Measurements from ENCODE around the gene GABARAPL1. TPM values are rescaled to one million over a fixed set of nuclear protein-coding genes. Genes with fewer than 3 reads are reported as not detected.

GABARAPL1 gene
- total and polyA plus RNA-seq, 10 of the 15 experiments (the other 5 are each of a cell fraction or from before 2014, with no cell fraction given): 0.42 to 3.7 (median 1.4) TPM

GRCh38 chr12:10179776-10180181 lies 32.9 kb upstream of the GABARAPL1 start:
- H3K27ac ChIP-seq (ENCODE audit: control insufficient read depth, insufficient read depth): no peak overlapping the region
- no peaks in the 10 kb centered on the region for H3K9me3 ChIP-seq (replicated peaks; ENCODE audit: control insufficient read depth, insufficient read depth, low read length)
- DNase-seq (ENCODE audit: low read depth, low spot score) (no peak), FAIRE-seq (no peak), ATAC-seq (no peak)
- H2AFZ ChIP-seq (ENCODE audit: control insufficient read depth, low read depth, low read length): no peak overlapping the region
- H3K36me3 ChIP-seq (ENCODE audit: control insufficient read depth in 2 of 2, insufficient read depth in 2 of 2, low read length in 1 of 2): no peaks in the 10 kb centered on the region
- no peak overlapping the region for H3K4me3 ChIP-seq
- peaks cover 0 to 2% of the 10 kb centered on the region in 2 experiments; a peak in 1 of 4 replicates for H3K27me3 ChIP-seq (replicated peaks in 1 of 2; ENCODE audit: control insufficient read depth in 2 of 2, insufficient read depth in 2 of 2, low read length in 1 of 2)
- intact Hi-C loops (cut with micrococcal nuclease; ENCODE audit: unreplicated experiment): no loop called here
- ChIA-PET RAD21 (ENCODE audit: unreplicated experiment) (no interaction called here), CTCF (interaction anchor here (0.6 kb wide), 1 partner anchor 468 kb away, joined by 3 read pairs; no protein-coding TSS in a partner anchor), POLR2A (no interaction called here), SMC1A (ENCODE audit: uncharacterized antibody, unreplicated experiment) (no interaction called here)
- in situ Hi-C loops (cut with MboI): no loop called here
- H3K4me2 ChIP-seq (ENCODE audit: control insufficient read depth, insufficient read depth): no peak overlapping the region
- no peak for TF ChIP-seq SMARCA5 (IDR thresholded peaks at IDR 0.05)
- TF ChIP-seq MAX (IDR thresholded peaks at IDR 0.05; ENCODE audit: low read depth, low read length): no peak
- TF ChIP-seq USF1 (IDR thresholded peaks at IDR 0.05; ENCODE audit: borderline replicate concordance, extremely low read length, insufficient read depth, low read depth, low read length): no peak
- TF ChIP-seq POU2F2 (IDR thresholded peaks at IDR 0.05; ENCODE audit: borderline replicate concordance, low read depth, low read length): no peak
- TF ChIP-seq BCL11A (IDR thresholded peaks at IDR 0.05; ENCODE audit: low read depth, low read length): no peak
- no peak for TF ChIP-seq SREBF1 (IDR thresholded peaks at IDR 0.05; ENCODE audit: low read length)
- TF ChIP-seq NR2F1 (conservative IDR thresholded peaks at IDR 0.05): no peak
- 59% methylated on average over 5 of the region's 5 CpGs for WGBS (ENCODE audit: insufficient coverage, insufficient replicate concordance, low lambda C conversion rate, missing lambda C conversion rate)
- H3K79me2 ChIP-seq (ENCODE audit: control insufficient read depth, insufficient read depth, low read length): no peaks in the 10 kb centered on the region
- BruUV-seq (replicated peaks): no TSS peak
- H4K20me1 ChIP-seq (ENCODE audit: control insufficient read depth, insufficient read depth): no peaks in the 10 kb centered on the region
- no peak overlapping the region for H3K9ac ChIP-seq (ENCODE audit: control insufficient read depth, insufficient read depth, low read length)
- H3K4me1 ChIP-seq (ENCODE audit: control insufficient read depth, insufficient read depth, low read length): no peaks in the 10 kb centered on the region

All from GM12878 (cell line).